Right renal cortex interstitium (tissue), 3 donors: Measurements from ENCODE around the gene CBFB. TPM values are rescaled to one million over a fixed set of nuclear protein-coding genes. Genes with fewer than 3 reads are reported as not detected.

ENCODE experiments used
- DNase-seq, 3 donors: peaks; one replicate each; pipeline ENCODE4 v3.0.0-alpha.2; 2013; ENCODE audit warnings: low read depth in 3 of 3, low spot score in 2 of 3
- polyA plus RNA-seq, 3 donors: library from polyadenylated mRNA; unstranded; fragments of 120-200 nt; gene quantifications; one replicate each; pipeline ENCODE4 v1.2.1, GENCODE V29; 2013; ENCODE audit not compliant: insufficient read length in 3 of 3

CBFB gene
- polyA plus RNA-seq, 3 donors, result 64.9 to 70.8 (median 66.6) TPM

DNA sequence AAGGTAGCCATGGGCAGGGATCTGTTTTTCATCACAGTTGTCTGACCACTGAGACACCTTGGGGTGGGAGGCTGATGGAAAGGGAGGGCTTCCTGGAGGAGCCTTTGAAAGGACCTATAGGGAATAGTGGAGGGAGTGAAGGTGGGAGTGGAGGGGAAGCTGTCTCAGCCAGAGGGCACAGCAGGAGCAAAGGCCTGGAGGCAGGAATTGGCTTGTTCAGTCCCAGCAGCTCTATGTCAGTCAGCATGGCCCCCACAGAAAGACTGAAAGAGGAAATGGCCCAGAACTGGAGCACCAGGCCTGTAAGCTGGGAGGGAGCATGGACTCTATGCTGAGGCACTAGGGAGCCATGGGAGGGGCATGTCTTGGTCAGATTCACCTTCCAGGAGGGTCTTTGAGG lies 12.8 kb upstream of the CBFB start:
- no peak for DNase-seq

DNA sequence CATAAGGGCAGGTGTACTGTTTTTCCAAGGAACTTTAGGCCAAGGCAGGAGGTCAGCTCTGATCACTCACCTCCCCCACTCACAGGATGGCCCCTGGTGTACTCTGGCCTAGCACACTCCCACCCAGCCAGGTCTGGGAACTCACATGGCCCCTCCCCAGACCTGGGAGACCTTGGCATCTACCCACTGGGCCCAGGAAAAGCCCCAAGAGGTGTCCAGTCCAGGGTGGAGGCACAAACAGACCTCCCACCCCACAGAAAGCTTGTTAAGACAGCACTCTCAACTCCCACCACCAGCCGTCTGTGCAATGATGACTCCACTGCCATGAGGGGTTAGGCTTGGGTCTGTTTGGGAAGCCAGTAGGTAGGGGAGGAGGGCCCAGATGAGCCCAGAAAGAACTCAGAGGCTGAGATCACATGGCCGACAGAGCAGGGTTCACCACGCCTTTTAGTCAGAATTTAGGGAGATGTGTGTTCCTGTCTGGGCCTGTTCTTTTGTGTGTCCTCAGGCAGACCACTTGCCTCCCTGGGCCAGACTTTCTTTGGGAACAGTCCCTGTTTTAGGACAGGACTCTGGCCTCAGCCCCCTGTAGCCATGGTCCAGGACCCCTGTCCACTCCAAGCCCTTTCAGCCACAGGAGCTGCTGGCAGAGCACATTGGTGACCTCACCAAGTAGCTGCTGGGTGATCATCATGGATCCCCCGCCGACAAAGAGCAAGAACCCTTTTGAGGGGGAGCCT lies 12.1 kb upstream of the CBFB start:
- no peak for DNase-seq

DNA sequence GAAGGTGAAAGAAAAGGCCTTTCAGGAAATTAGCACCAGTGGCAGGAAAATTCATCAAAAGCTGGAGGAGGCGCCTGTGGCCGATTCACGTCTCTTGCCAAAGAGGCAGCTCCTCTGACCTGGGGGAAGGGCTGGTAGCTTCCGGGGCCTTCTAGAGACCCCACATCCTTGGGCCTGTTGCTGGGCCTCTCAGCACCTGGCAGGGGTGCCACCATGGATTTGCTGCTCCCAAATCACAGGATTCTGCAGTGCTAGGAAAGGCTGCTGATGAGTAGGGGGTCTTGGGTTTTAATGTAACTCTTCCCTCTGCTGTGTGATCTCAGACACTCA lies 11.6 kb upstream of the CBFB start:
- no peak for DNase-seq

DNA sequence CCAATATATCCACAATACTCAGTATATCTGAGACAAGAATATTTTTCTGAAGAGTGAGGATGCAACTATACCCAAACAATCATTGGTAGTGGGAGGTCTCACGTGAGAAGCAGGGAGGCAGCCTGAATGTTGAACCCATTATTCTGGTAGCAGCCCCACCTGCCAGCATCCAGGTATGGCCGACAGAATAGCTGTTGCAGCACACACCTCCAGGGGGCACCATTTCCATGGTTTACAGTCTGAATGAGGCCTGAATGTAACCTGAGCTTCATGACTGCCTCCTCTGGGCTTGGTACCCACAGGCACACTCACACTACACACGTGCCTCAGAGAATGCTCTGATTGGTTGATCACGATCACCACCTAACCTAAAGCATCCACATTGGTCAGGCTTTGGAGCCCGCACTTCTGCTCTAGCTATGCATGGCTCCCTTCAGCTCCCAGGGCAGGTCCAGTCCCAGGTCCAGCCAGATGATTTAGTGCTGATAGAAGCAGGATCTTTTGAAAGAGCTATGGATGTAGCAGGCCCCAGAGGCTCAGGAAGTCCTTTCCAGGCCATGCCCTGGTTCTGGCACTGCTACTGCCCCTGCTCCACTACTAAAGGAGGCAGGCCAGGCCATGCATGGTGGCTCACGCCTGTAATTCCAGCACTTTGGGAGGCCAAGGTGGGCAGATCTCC lies 11.0 kb upstream of the CBFB start:
- no peak for DNase-seq

DNA sequence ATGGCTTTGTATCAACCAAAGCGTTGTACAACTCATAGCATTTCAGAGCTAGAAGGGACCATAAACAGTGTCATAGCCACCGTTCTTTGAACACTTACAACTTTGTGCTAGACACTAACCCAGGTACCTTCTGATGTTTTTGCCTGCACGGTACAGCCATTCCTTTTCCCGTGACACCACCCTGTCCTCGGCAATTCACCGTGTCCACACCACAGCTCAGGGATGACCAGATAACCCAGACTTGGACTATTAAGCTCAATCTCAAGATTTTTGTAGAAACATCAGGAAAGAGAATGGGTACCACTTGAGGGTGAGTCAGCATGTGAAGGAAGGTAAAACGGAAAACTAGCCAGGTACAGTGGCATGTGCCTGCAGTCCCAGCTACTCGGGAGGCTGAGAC lies 9.8 kb upstream of the CBFB start:
- no peak for DNase-seq

DNA sequence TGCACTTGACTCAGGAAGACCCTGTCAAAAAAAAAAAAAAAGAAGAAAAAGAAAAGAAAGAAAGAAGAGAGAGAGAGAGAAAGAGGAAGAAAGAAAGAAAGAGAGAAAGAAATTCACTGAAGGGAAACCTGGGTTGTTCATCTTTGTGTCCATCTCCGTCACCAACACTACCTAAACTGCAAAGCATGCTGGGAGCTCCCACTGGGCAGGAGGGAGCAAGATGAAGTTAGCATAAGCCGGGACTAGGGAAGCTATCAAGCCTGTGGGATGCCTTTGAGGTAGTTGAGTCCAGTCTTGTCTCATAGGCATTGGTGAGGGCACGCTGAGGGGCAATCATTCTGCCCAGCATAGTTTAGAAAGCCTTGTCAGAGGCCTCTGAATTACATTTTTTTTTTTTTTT lies 7.6 kb upstream of the CBFB start:
- DNase-seq, result no peak

DNA sequence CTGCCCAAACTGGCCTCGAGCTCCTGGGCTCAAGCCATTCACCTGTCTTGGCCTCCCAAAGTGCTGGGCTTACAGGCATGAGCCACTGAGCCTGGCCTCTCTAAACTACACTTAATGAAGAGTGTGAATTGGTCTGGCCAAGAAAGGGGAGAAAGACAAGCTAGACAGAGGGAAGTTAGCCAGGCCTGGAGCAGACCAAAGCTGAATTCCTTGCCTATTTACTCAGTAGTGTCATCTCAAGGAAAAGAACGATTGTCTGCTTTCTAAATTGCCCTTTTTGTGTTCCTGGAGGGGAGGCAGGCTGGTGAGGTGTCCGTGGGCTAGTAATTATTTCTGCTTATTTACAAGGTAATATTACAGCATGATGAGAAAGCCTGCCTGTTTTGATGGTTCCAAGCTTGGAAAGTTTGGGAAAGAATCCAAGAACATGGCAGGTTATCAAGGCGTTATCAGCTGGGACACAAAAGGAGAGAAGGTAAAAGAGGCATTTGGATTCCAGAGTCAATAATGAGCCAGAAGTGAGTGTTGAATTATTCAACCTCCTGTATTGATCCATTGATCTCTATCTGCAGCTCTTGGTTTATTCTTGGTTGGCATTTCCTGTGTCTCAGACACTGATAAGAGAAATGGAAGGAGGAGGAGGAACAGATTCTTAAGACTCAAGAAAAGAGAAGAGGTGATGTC lies 6.3 kb upstream of the CBFB start:
- DNase-seq, result no peak

DNA sequence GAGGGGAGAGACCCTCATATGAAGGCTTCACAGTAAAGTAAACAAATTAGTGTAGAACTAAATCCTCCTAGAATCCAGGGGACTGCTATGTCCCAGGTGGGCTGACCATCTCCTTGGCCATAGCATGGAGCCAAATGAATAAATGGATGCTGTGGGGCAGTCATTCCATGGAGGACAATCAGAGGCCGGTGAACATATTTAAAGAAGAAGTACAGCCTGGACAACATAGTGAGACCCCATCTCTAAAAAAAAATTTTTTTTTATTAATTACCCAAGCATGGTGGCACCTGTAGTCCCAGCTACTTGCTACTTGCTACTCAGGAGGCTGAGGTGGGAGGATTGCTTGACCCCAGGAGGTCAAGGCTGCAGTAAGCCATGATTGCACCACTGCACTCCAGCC lies 5.3 kb upstream of the CBFB start:
- no peak for DNase-seq

DNA sequence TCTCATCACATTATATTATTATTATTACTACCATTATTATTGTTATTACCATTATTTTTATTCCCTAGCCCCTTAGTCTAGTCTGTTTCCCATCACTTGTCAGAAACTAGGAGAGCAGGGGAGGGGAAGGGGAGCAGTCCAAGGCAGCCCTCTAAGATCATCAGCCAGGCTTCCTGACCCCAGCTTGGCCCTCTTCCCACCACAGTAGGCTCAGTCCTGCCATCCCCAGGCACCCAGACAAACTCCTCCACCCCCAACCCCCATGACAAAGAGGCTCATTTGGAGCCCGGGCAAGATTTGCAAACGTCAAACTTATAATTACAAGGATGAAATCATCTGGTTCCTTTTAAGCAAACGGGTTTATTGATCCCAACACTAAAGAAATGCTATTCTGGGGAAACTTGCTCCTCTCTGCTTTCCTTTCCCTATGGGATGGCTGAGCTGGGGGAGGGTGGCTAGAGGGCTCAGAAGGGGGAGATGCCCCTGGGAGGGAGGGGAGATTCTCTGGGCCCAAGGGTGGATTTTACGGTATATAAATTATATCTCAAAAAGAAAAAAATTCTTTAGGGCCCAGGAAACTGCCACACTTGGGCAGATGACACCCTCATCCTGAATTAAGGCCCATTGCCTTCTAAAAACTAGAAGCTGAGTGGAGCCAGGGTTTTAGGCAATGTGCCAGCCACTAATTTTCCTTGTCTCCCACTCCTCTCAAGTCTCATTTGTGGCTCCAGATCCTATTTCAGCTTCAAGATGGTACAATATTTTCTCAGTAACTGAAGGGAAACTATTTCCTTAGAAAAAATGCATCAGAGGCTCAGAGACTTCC lies 4.4 kb upstream of the CBFB start:
- DNase-seq, result no peak

DNA sequence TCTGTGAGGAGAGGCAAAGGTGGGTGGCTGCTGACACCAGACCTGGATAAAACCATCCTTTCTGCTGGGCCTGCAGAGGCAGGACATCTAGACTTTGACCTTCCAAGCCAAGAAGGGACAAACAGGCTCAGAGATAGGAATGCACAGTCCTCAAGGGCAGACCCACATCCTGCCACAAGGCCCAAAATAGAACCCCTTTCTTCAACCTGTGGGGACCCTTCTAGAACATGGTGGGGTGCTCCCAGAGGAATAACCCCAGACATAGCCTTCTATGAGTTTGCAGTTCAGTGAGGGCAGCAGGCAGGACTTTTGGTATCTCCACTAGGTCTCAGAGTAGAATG lies 3.8 kb upstream of the CBFB start:
- DNase-seq, result no peak

DNA sequence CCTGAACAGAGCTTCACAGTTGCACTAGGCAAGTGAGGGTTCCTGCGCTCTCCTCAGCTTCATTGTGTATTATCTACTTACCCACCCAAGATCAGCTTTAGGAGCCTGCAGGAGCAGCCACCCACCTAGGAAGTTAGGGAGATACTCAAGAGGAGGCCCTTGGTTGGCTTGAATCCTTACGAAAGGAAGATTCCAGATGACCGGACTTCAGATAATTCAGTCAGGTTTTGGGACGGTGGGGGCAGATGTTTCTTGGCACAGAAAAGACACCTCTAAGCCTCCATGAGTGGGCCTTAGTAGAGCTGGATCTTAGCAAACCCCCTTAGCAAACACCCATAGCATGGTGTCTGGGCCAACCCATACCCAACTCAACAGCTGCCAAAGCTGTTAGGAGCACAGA lies 2.4 kb upstream of the CBFB start:
- no peak for DNase-seq

DNA sequence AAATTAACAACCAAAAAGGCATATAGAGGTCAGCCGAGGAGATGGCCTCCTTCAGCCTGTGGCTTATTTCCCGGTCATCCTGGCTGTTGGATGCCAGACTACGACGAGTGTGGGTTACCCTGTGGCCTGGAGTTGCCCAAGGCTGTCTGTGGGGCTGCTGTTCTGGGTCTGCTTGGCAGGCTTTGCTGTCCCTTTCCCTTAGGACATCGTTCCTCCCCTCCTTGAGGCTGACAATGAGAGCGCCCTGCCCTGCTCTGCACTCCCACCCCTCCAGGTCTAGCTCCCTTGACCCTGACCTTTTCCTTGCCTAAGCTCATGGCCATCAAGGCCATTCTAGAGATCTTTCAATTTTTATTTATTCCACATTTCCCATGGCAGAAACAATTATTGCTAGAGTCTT lies 1.9 kb upstream of the CBFB start:
- no peak for DNase-seq

DNA sequence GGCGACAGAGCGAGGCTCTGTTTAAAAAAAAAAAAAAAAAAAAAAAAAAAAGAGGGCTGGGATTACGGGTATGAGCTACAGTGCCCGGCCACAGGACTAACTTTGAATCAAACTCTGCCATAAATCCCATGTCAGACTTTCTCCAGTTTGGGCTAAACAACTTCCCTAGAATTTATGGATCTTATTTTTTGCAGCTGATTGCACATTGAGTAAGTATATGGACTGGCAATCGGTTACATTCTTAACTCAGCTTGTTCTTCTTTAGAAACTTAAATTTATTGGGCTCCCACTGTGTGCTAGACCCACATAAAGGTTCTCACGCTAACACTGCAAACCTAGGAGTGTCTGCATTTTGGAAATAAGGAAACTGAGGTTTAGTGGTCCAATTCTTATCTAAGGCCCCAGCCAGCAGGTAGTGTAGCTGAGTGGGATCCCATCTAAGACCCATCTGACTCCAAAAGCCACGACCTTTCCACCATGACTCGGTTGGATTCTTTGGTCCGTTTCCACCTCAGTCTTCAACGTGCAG lies 718 bp upstream of the CBFB start:
- DNase-seq, result no peak

DNA sequence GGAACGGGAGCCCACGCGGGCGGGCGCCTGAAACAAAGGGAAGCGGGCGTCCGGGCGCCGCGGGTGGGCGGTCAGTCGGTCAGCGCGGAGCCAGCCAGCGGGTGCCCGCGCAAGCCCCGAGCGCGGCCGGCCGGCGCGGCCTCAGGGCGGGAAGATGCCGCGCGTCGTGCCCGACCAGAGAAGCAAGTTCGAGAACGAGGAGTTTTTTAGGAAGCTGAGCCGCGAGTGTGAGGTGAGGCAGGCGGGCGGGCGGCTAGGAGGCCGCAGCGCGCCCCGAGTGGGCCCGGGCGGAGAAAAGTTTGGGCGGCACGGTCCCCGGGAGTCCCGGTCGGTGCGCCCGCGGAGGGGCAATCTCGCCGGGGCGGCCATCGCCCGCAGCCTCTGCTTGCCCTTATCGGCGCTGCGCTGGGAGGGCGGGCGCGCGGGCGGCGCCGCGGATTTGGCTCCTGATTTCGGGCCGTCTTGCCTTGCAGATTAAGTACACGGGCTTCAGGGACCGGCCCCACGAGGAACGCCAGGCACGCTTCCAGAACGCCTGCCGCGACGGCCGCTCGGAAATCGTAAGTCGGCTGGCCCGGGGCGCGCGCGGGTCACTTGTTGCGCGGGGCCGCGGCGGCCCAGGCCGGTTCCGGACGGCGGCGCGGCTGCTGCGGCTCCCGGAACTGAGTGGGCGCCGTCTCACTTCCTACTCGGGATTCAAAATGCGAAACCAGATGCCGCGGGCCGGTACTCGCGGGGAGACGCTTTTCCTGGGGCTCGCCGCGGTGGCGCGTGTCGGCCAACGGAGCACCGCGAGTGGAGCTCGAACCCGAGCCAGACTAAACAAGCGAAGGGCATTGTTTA lies 526 bp downstream of the CBFB start:
- DNase-seq, result no peak

DNA sequence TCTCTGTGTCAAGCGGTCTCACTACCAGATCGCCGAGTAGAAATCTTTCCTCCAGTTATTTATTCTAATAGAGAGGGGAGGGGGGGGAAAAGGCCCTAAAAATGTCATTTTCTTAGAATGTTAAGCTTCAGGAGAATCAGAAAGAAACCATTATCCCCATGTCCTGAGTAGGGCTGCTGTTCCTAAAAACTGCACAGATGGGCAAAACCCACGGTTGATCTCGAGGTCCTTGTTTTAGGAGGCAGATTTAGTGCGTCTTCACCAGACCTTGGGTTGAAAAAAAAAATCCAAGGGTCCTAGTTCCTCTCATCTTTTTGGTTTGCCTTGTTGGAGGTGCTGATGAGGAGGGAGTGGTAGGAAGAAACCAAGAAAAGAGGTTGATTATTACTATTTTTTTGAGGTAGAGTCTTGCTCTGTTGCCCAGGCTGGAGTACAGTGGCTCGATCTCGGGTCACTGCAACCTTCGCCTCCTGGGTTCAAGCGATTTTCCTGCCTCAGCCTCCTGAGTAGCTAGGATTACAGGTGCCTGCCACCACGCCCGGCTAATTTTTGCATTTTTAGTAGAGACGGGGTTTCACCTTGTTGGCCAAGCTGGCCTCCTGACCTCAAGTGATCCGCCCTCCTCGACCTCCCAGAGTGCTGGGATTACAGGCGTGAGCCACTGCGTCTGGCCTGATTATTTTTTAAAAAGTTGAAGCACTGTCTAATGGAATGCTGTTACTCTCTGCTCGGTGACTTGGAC lies 1.4 kb downstream of the CBFB start:
- no peak for DNase-seq

DNA sequence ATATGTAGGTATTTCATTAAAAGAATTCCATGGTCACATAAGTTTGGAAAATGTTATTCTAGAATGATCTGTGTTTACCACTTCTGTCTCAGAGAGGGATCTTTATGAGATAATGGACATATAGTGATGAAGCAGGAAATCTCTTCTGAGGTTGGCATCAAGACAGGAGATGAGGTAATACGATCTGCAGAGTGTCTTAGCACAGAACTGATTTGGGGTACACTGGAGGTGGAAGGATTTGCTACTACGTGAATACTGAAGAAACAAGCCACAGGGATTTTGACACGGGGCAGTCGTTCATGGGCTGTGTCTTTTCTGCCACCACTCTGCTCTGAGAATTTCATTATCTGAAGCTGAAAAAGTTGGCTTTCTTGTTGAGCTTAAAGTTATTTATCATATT lies 5.5 kb downstream of the CBFB start:
- no peak for DNase-seq

DNA sequence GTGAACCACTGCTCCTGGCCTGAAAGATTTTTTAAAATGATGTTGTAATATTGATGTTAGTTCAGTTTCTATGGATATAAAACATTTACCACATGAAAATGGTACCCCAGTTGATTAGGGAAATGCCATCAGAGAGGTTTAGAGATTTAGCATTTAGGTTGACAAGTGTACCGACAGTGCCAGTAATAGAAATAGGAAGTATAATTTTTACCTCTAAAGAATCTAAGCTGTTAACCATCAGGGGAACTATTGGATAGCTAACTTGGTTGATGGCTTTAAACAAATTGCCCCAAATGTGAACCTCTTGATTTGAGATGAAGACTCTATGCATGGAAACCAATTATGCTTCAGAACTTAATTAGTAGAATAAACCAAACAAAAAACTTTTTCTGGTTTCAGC lies 6.4 kb downstream of the CBFB start:
- DNase-seq, result no peak

DNA sequence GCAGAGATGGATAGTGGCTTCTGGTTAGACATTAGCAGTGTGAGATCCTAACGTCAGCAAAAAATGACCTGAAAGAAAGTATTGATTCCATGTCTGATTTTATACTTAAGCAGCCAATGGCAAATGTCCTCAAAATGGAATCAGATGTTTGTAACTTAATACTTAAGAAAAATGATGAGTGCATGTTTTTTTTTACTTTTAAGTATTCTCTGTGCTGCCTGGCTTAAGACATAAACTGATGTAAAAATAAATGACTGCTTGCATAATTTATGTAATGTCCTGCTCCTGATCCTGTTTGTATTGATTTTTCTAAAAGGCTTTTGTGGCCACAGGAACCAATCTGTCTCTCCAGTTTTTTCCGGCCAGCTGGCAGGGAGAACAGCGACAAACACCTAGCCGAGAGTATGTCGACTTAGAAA lies 7.4 kb downstream of the CBFB start:
- no peak for DNase-seq

DNA sequence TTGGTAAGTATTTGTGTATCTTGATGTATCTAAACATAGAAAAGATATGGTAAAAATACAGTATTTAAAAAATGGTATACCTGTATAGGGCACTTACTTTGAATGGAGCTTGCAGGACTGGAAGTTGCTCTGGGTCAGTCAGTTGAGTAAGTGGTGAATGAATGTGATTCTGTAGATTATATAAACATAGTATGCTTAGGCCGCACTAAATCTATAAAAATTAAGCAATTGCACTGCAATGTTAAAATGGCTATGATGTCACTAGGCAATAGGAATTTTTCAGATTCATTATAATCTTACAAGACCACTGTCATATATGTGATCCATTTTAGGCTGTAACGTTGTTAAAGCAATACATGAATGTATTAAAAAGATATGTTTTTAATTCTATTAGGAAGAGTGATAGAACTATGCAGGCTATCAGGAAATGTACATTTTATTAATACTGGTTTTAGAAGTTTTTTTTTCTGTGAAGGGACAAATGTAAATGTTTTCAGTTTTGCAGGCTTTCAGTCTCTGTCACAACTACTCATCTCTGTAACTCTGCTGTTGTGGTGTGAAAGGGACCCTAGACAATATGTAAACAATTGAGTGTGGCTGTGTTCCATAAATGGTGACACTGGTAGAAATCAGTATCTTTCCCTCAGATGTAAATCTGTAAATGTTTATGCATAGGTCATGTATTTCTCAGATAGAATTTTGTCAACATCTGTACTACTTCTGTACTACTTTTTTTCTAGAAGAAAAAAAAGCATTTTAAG lies 10.5 kb downstream of the CBFB start:
- DNase-seq, result no peak
